ENCODE data around the gene ZMYND15. TPM values are rescaled to one million over a fixed set of nuclear protein-coding genes. Genes with fewer than 3 reads are reported as not detected.

ZMYND15 gene
- total RNA-seq, 1 experiment from 2014 or later: 0.42 TPM

DNA sequence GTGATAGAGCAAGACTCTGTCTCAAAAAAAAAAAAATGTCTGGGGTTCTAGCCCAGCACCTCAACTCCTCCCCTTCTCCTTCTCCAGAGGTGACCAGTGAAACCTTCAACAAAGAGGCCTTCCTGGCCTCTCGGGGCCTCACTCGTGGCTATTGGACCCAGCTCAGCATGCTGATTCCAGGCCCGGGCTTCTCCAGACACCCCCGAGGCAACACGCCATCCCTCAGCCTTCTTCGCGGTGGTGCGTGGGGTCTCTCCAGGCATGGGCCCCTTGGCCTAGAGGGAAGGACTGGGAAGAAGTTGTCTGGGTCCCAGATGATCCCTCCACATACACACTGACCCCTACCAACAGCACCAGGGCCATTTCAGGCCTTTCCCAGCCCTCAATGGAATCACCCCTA lies 3.6 kb downstream of the ZMYND15 start:
- H4K91ac ChIP-seq (ENCODE audit: insufficient read length, low read depth, low read length): no peak overlapping the region
- no peak for DNase-seq
- H2BK120ac ChIP-seq (ENCODE audit: low read depth, low read length, poor library complexity, severe bottlenecking): no peak overlapping the region
- H3K79me1 ChIP-seq (ENCODE audit: insufficient read depth, low read depth, low read length, poor library complexity, severe bottlenecking): no peaks in the 10 kb centered on the region
- no peak overlapping the region for H4K8ac ChIP-seq (replicated peaks; ENCODE audit: insufficient read length, low read depth, low read length)
- no peaks in the 10 kb centered on the region for H3K79me2 ChIP-seq (ENCODE audit: insufficient read depth, low read length)
- H3K9me3 ChIP-seq (ENCODE audit: control insufficient read depth, low read depth, low read length): no peaks in the 10 kb centered on the region
- H3K9ac ChIP-seq (ENCODE audit: extremely low read depth, insufficient read length, low read length): no peak overlapping the region
- Mint-ChIP-seq H3K27ac (no peak overlapping the region), H3K4me3 (no peak overlapping the region), H3K4me1 (peaks cover 26 to 30% of the 10 kb centered on the region in 2 experiments), H3K36me3 (ENCODE audit: insufficient read depth in 1 of 3, low read depth in 3 of 3) (peaks cover 0 to 3% (median 0%) of the 10 kb centered on the region in 3 experiments; a peak in 1 of 7 replicates), H3K9me3 (no peaks in the 10 kb centered on the region), H3K27me3 (ENCODE audit: low read depth) (peaks cover 82% of the 10 kb centered on the region)
- no peak overlapping the region for H3K4me2 ChIP-seq (ENCODE audit: insufficient read depth, insufficient read length, low read length)
- no peak overlapping the region for H2BK5ac ChIP-seq (ENCODE audit: insufficient read length, low read length)
- H3K23ac ChIP-seq (ENCODE audit: insufficient read length, low read depth, low read length): no peak overlapping the region
- no peak overlapping the region for H3K56ac ChIP-seq (ENCODE audit: insufficient read length, low read depth, low read length)
- H3K18ac ChIP-seq (ENCODE audit: insufficient read length, low read depth, low read length): no peak overlapping the region
- peaks cover 32% of the 10 kb centered on the region for H3K27me3 ChIP-seq (ENCODE audit: insufficient read depth, low read length)
- no peak overlapping the region for H2BK15ac ChIP-seq (ENCODE audit: low read depth, low read length)
- no peaks in the 10 kb centered on the region for H4K20me1 ChIP-seq (ENCODE audit: control insufficient read depth, insufficient read depth, insufficient read length)
- no peak overlapping the region for H3K27ac ChIP-seq (ENCODE audit: insufficient read length, low read depth, low read length)
- H2AK5ac ChIP-seq (ENCODE audit: insufficient read length, low read length): no peak overlapping the region
- H3K14ac ChIP-seq (ENCODE audit: insufficient read depth, low read length): no peak overlapping the region
- WGBS (ENCODE audit: extremely low coverage, insufficient read length, low lambda C conversion rate): no CpG with 5 or more reads among the region's 8 CpGs
- no peaks in the 10 kb centered on the region for H3K4me1 ChIP-seq (ENCODE audit: insufficient read depth, low read length)
- no peak overlapping the region for H2BK12ac ChIP-seq (ENCODE audit: insufficient read length, low read depth, low read length)
- peaks cover 11% of the 10 kb centered on the region for H3K23me2 ChIP-seq (ENCODE audit: insufficient read length, low read depth, low read length, poor library complexity, severe bottlenecking)
- H4K5ac ChIP-seq (ENCODE audit: insufficient read length, low read depth, low read length): no peak overlapping the region
- TF ChIP-seq, protein P1, sequence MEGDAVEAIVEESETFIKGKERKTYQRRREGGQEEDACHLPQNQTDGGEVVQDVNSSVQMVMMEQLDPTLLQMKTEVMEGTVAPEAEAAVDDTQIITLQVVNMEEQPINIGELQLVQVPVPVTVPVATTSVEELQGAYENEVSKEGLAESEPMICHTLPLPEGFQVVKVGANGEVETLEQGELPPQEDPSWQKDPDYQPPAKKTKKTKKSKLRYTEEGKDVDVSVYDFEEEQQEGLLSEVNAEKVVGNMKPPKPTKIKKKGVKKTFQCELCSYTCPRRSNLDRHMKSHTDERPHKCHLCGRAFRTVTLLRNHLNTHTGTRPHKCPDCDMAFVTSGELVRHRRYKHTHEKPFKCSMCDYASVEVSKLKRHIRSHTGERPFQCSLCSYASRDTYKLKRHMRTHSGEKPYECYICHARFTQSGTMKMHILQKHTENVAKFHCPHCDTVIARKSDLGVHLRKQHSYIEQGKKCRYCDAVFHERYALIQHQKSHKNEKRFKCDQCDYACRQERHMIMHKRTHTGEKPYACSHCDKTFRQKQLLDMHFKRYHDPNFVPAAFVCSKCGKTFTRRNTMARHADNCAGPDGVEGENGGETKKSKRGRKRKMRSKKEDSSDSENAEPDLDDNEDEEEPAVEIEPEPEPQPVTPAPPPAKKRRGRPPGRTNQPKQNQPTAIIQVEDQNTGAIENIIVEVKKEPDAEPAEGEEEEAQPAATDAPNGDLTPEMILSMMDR (conservative IDR thresholded peaks at IDR 0.05): no peak
- H3K4ac ChIP-seq (ENCODE audit: low read depth, low read length): no peak overlapping the region
- no peak overlapping the region for H2AFZ ChIP-seq (ENCODE audit: low read length)
- H2BK20ac ChIP-seq (ENCODE audit: low read depth, low read length, poor library complexity, severe bottlenecking): no peak overlapping the region
- no peak overlapping the region for H3T11ph ChIP-seq (ENCODE audit: low read length)
